Keratinocyte (primary cell): ENCODE measurements around the gene FABP3.

Experiments used
- EZH2 ChIP-seq: IDR thresholded peaks from one replicate; pipeline ENCODE4 v1.6.1; 2012; ENCODE audit warnings: inconsistent platforms, mild to moderate bottlenecking, low read length, moderate library complexity
- TF ChIP-seq, protein P1 (sequence below), 3 experiments: IDR thresholded peaks in 1 of 3; conservative IDR thresholded peaks in 1 of 3; optimal IDR thresholded peaks in 1 of 3; 2 replicates in 2 of 3; 3 replicates in 1 of 3; pipeline versions ENCODE3 to v1.5.1; 2011; ENCODE audit warnings: low read length in 3 of 3, mild to moderate bottlenecking in 3 of 3, moderate library complexity in 2 of 3, control low read depth in 1 of 3, inconsistent platforms in 1 of 3; ENCODE audit not compliant: insufficient read depth in 2 of 3; ENCODE audit errors: extremely low read depth in 1 of 3

DNA sequence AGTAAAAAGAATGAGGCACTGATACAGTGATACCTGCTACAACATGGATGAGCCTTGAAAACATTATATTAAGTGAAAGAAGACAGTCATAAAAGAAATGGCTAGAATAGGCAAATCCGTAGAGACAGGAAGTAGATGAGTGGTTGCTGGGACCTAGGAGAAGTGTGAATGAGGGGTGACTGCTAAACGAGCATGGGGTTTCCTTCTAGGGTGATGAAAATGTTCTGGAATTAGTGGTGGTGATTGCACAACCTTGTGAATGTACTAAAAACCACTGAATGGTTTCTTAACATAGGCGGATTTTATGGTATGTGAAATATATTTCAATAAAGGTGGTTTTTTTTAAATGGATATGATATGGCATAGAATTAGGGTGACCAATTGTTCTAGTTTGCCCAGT lies 27.5 kb upstream of the FABP3 start:
- TF ChIP-seq, protein P1, sequence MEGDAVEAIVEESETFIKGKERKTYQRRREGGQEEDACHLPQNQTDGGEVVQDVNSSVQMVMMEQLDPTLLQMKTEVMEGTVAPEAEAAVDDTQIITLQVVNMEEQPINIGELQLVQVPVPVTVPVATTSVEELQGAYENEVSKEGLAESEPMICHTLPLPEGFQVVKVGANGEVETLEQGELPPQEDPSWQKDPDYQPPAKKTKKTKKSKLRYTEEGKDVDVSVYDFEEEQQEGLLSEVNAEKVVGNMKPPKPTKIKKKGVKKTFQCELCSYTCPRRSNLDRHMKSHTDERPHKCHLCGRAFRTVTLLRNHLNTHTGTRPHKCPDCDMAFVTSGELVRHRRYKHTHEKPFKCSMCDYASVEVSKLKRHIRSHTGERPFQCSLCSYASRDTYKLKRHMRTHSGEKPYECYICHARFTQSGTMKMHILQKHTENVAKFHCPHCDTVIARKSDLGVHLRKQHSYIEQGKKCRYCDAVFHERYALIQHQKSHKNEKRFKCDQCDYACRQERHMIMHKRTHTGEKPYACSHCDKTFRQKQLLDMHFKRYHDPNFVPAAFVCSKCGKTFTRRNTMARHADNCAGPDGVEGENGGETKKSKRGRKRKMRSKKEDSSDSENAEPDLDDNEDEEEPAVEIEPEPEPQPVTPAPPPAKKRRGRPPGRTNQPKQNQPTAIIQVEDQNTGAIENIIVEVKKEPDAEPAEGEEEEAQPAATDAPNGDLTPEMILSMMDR (optimal IDR thresholded peaks at IDR 0.05 in 1 of 3, IDR thresholded peaks at IDR 0.05 in 1 of 3, conservative IDR thresholded peaks at IDR 0.05 in 1 of 3; ENCODE audit: extremely low read depth in 1 of 3, insufficient read depth in 2 of 3, low read length in 3 of 3): no peak
- no peak for TF ChIP-seq EZH2
